HG02571 (cell line): ENCODE data around the gene TAF7L.

Experiments
- ATAC-seq: cut with Tn5 transposase; IDR thresholded peaks from one replicate; pipeline ENCODE4 v1.9.1; 2021; ENCODE audit warnings: mild to moderate bottlenecking, moderate library complexity; ENCODE audit not compliant: unreplicated experiment

TAF7L gene

DNA sequence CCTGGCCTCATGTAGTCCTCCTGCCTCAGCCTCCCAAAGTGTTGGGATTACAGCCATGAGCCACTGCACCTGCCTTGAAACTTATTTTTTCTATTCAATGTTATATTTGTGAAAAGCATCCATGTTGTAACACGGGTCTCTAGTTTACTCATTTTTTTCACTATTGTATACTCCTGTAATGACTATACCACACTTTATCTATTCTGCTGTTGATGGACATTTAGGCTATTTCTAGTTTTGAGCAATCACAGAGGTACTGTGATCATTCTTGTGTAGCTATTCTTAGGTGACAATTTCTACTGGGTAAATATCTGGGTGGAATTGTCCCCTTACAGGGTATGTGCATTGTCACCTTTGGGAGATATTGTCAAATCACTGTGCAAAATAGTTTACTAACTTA is 67.9 kb downstream of the TAF7L start:
- no peak for ATAC-seq

GRCh38 chrX:101220662-101221260 is 70.4 kb downstream of the TAF7L start:
- ATAC-seq: no peak

DNA sequence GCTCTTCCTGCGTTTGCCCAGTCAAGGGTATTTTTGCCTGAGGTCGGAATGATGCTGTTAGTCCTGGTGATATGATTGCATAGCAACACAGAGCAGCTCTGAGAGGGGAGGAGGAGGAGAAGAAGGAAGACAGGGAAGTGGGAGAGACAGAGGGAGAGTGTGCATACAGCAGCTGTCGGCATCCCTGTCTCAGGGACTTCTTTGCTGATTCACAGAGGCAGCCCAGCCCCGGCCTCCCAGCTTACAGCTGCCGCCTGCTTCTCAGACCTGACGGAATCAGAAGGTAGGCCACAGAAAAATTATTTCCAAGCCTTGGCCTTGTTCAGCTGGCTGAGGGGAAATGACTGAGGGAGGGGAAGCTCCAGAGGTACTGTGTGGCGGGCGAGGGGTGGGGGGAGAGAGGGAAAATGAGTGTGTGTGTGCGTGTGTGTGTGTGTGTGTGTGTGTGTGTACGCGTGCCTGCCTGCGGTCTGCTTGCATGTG is 71.2 kb downstream of the TAF7L start:
- no peak for ATAC-seq

DNA sequence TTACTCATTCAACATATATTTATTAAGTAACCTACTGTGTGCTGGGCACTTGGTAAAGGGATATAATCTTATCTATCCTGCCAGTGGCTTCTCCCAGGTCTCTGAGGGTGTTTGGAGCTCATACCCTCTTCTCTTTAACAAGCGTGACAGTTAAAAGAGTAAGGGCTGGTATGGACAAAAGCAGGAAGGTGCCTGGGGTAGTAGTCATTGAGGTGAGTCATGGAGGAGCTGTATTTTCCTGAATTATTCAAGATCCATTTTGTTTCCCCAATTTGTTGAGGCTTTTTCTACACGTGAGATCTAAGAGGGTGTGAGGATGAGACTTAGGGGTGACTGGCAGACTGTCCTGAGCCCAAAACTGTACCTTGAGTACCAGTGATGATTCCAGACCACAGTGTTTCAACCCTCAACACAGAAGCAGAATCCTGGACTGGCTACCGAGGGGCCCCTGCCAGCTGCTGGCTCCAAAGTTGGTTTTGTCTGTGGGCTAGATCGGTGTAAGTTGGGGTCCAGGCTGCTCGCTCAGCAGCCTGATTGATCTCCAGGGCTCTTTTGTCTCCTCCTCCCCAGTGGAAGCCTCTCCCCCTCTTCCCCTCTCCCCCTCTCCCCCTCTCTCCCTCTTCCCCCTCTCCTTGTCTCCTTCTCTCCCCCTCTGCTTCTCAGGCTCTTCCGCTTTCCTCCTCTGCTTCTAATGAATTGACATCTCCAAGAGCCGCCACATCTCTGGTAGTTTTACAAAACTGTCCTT is 71.8 kb downstream of the TAF7L start, which contains the start of gene DRP2:
Gene DRP2 (plus strand): TSS at position 671 of the 748 bp plus-strand sequence. CDS start 11,862 bp downstream, outside the sequence.
- no peak for ATAC-seq
